GM21737 (cell line): ENCODE data around the gene RFX8.
"Not testable (repeated sequence)": the region's sequence is repeated elsewhere in the genome, so short reads cannot be mapped to it uniquely, and the experiment has no call there.

ENCODE experiments used
- ATAC-seq: cut with Tn5 transposase; IDR thresholded peaks from one replicate; pipeline ENCODE4 v1.9.1; 2021; ENCODE audit warnings: mild to moderate bottlenecking, moderate library complexity; ENCODE audit not compliant: unreplicated experiment

The RFX8 gene

DNA sequence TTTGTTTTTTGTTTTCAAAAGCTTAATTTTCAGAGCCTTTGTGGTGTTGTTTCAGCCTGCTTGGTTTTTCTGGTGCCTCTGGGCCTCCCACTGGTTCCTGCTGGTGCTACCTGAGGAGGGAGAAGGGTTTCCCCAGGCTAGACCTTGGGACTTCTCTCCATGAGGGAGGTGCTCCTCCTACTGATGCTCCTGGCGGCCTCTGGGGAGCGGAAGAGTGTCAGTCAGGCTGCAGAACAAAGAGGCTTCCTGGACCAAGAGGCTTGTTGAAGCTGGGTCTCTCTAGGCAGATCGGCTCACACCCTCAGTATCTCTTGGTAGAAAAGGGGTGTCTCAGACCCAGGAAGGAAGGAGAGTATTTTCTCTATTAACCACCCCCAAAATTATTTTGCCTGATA, 32.2 kb downstream of the RFX8 start:
- ATAC-seq, result no peak

DNA sequence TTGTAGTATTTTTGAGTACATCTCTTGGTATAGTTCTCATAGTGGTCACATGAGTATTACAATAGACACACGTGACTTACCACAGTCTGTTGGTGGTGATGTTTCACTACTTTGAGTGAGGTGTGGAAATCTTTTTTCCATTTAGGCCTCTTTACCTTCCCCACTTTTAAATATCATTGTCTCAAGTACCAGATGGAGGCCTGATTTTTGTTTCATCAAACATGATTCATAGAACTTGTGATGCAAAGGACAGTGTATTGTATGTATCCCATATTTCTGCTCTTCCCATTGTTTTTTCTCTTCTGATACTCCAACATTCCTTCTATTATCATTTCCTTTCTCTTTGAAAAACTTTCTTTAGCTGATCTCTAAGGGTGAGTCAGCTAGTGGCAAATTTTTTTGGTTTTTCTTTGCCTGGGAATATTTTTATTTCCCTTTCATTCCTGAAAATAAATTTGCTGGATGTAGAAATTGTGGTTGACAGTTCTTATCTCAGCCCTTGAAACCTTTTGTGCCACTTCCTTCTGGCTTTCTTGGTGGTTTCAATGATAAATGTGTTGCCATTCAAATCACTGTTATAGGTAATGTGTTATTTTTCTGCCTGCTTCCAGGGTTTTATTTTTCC, 32.8 kb downstream of the RFX8 start:
- no peak for ATAC-seq

DNA sequence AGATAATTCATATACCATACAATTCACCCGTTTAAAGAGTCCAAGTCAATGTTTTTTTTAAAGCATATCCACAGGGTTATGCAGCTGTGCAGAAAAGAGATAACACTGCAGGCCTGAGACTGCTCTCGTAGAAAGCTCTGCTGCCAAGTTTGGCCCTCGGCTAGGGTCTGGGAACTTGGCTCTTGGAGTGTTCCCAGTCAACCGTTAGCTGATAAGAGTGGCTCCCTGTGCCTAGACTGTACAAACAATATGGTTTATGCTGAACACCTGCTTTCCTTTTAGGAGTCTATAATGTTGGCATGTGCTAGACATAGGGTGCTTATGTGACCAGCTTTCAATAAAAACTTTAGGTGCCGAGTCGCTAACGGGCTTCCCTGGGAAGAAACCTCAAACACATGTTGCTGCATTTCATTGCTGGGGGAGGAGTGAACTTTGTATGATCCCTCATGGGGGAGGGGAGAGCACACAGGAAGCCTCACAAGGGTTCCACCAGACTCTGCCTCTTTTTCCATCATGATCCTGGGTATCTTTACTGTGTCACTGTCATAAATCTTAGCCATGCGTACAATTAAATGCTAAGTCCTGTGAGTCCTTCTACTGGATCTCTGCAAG, 34.7 kb downstream of the RFX8 start:
- no peak for ATAC-seq

DNA sequence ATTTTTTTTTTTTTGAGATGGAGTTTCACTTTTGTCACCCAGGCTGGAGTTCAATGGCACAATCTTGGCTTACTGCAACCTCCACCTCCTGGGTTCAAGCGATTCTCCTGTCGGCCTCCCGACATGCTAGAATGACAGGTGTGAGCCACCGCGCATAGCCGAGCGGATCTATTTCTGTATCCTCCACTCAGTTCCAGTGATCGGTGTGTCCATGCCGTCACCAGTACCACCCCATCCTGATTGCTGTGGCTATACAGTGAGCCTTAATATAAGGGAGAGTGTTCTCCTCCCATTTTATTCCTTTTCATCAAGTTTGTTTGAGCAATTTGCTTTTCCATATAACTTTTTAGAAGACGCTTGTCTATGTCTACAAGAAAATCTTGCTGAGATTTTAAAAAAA, 35.2 kb downstream of the RFX8 start:
- ATAC-seq, result no peak

DNA sequence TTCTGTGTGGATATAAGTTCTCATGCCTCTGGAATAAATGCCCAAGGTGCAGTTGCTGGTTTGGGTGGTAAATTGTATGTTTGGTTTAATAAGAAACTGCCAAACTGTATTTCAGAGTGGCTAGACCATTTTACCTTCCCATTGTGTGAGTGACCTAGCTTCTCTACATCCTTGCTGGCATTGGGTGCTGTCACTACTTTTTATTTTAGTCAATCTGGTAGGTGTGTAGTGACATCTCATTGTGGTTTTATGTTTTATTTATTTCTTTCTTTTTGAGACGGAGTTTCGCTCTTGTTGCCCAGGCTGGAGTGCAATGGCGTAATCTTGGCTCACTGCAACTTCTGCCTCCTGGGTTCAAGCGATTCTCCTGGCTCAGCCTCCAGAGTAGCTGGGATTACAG, 36.4 kb downstream of the RFX8 start:
- ATAC-seq, result not testable (repeated sequence)

DNA sequence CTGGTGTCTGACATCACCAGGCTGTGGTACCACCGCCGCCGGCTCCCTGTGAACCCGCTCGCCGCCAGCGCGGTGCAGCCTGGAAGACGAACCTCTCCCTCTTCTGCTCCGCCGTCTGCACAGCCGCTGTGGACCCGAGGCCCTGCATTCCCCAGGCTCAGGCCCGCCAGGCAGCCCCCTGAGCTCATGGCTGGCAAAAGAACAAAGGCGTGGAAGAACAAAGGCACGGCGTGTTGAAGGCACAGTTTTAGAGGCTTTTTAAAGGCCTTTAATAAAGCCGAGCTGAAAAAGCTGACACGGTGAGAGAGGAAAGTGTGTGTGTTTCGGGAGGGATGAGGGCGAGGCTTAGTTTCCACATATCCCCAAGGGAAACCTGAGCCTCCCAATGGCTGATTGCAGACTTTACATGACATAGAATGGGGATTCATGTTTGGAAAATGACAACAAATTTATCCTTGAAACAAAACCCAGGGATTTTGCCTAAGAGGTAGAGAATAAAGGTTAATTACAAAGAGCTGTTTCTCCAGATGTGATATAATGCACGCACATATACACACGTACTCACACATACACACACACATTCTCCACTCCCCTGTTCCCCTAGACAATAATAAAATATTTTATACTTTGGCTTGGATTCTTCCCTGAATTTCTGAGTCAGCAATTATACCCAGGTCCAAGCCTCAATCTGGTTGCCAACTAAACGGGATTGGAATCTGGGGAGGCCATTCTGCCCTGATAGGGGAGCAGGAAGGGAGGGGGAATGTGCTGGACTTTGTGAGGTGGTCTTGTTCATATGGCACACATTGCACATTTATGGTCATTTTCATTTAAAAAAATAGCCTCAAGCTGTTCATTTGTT, 39.7 kb downstream of the RFX8 start:
- ATAC-seq, result no peak

DNA sequence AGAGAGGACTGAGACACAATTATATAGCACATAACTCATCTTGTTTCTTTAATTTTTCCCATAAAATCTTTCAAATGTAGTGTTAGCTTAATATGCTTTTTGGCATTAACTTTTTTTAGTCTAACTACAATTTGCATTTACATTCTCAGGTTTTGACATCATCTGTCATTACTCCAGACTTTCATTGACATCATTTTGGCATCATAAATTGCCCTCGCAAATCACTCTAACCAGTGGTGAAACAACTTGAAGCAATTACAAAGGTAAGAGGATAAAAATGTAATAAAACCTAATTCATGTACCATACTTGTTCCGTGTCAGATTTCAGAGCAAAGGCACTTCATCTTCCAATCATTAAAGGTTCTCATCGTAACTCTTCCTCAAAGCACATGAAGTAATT, 41.4 kb downstream of the RFX8 start:
- ATAC-seq, result no peak

DNA sequence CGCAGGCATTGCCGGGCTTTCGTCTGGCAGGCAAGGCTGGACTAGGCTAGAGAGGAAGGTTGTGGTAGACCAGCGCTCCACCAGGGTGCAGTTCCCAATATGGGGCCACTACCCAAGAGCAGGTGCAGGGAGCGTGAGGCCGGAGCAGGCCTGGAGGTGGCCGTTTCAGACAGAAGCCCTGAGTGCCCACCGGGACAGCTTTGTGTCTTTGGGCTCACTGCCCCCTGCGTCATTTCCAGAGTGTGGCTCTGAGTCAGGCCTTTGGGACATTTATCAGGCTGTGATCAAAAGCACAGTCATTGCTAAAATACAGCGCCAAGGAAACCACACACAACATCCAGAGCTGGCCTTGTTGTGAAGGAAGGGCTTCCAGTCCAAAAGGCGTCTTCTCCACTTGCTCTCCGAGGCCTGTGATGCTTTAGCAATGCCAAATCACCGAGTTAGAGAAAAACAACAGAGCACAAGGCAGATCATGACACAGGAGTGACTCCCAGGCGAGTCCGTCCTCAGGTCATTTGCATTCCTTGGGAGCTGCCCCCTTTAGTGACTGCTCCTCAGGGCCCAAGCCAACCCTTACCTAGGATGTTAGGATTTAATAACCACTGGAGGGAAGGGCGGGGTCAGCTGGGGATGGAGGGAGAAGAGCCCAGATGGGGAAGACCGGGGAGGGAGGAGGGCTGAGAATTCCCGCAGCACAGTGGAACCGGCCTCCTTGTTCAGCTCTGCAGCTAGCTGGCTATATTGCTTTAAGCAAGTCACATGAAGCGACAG, 42.3 kb downstream of the RFX8 start:
- ATAC-seq, result no peak

DNA sequence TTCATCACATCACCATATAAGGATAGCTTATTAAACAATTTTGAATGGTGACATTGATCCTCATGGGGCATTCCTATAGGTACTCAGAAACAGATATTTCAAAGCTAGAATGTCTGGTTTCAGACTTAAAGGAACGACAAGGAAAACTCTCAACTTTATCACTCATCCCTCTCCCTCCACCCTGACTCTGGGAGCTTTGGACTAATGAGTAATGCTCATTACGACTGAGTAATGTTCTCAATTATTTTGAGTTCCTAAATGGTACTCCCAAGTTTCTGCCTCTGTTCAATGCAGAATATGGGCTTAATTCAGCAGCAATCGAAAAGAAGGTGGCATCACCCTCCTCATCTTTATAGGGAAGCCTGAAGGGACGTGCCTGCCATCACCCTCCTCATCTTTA, 43.4 kb downstream of the RFX8 start:
- ATAC-seq, result no peak

DNA sequence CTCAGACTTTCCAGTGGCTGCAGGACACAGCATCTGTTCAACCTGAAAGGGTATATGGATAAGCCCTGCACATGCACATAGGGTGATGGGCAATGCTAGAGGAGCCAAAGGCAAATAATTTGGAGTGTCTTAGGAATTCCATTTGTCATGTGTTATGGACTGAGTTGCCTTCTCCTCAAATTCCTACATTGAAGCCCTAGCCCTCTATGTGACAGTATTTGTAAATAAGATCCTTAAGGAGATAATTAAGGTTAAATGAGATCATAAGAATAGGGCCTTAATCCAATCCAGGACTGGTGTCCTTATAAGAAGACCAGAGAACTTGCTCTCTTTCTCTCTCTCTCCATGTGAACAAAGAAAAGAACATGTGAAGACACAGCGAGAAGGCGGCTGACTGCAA, 44.8 kb downstream of the RFX8 start:
- ATAC-seq, result no peak

DNA sequence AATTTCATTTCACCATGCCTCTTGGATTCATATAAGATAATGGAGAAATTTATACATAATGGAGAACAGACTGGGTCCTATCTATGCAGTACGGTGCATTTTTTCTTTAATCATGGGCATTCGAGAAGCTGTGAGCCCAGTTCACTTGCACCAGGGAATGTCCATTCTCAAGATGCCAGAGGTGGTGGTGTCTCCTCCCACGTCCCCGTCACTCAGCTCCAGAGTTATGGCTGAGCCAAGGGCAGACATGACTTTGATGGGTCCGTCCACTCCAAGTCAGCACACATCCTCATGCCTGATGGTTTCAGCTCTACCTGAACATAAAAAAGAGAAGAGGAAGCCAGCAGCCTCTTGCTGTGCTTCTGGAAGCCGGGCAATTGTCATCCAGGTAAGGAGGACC, 45.5 kb downstream of the RFX8 start:
- ATAC-seq, result no peak

DNA sequence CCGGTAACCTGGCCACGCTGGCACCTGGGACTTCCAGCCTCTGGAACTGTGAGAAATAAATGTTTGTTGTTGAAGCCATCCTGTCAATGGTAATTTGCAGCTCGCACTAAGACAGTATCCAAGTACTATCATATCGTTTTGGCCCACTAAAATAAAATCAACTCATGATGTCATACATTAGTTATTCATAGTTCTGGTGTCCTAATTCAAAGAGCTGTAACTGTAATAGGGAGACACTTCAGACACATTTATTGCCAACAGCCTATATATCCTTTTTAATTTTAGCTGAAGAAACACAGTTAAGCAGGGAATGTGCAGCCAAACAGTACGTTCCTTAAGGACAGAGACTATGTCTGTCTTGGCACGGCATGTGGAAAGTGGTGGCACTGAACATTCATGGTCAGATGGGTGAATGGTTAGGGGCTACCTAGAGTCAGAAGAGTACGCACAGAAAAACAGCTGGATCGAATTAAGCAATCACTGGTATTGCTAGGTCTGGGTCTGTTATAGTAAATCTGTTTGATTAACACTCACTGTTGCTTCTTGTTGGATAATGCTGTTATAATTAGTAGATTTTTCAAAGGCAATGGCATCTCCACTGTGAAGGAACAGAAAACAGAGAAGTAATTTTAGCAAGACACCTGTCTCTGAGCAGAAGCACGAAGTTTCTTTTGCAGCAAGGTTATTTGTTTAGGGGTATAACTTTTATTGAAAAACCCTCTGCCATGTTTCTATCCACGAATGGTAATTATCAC, 46.3 kb downstream of the RFX8 start:
- no peak for ATAC-seq

DNA sequence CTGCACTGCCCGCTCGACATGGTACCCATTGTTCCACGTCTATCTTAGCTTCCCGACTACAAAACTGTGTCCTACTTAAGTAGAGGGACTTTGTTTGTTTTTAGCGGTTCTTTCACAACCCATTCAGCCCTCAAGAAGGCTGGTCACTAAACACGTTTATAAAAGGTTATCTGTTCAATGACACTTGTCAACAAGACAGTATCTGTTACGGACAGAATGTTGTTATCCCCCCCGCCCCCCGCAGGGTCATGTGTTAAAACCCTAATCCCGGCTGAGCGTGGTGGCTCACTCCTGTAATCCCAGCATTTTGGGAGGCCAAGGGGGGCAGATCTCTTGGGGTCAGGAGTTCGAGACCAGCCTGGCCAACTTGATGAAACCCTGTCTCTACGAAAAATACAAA, 47.2 kb downstream of the RFX8 start:
- no peak for ATAC-seq

DNA sequence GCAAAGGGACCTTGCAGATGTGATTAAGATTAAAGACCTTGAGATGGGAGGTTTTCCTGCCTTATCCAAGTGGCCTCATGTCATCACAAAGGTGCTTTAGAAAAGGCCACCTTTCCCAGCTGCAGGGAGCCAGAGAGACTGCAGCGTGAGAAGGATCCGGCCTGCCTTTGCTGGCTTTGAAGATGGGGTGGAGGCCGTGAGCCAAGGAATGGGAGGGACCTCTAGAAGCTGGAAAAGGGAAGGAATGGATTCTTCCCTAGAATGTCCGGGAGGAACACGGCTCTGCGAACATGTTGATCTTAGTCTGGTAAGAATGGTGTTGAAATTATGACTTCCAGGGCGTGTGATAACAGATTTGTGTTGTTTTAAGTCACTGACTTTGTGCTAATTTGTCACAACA, 47.7 kb downstream of the RFX8 start:
- no peak for ATAC-seq

DNA sequence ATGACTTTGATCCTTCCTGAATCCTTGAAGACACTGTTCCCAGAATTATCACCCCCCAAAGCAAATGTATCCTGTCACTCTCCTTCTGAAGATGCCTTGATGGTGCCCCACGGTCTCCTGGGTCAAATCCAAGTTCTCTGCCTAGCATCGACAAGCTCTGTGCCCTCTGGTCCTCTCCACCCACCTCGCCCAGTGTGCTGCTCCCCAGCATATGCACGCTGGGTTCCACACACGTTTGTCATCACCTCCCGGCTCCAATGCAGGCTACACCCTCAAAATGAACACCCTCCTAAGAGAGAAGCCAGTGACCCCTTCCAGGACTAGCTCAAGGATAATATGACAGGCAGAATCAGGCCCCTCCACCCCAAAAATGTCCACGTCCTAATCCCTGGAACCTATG, 48.1 kb downstream of the RFX8 start:
- no peak for ATAC-seq

DNA sequence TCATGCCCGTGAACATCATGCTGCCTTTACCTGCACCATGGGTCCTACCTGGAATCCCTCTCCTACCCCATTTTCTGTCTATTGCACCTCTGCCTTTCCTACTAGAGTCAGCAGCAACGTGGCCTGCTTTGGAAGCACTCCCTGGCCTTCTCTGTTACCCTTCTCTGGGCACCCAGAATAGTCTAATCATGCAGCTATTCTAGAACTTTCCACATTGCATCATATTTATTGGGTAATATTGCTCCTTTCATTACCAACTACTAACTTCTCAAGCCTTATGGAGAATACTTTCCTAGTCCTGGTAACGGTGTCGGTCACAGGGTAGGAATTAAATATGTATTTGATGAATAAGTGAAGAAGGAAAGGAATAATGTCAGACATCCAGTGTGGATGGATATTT, 54.3 kb downstream of the RFX8 start:
- no peak for ATAC-seq

DNA sequence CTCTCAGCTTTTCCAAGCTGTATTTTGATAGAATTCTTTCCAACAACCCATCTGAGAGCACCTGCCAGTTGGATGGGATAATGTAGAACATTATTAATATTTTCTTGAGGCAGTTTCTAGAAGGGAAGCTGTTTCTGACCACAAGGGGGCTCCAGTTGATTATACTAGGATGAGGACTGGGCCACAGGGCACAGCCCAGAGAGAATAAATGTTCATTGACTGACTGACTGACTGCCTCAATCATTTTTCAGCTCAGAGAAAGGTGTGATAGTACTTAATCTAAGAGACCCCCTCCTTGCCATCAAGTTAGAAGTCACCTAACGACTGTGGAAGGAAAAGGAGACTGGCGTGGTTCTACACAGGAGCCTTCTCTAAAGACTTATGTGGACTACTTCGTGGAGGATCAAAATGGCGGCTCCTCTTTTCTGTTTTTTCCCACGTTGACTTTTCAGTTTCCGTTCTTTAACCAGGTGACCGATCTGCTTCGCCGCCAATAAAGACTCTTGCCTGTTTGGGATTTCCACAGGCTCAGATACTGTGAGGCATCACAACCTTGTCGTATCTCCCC, 55.7 kb downstream of the RFX8 start:
- no peak for ATAC-seq

DNA sequence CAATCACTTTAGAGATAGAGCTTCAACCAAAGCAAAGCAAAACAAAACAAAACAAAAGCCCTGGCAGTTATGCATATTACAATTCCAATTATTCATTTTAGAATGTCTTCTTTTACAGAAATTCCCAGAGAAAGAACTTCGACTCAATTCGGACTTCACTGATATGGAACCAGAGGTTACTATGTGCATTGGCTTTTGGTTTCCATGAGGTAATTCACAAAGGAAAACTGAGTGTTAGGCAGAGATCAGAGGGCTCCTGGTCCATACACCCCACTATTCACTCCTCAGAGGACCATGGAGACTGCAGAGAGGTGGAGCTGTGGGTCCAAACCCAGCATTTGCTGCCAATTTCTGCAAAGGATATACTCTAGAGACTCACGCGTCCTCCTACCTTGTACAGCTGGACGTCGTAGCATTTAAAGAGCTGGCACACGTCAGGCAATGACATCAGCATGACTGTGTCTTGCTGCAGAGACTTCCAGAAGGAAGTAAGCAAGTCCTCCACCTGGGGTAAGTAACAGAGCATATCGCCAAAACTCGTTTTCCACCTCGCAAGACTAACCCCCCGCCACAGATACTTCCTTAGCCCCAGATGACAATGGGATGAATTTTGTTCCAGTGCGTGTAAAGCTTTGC, 56.3 kb downstream of the RFX8 start:
- no peak for ATAC-seq

DNA sequence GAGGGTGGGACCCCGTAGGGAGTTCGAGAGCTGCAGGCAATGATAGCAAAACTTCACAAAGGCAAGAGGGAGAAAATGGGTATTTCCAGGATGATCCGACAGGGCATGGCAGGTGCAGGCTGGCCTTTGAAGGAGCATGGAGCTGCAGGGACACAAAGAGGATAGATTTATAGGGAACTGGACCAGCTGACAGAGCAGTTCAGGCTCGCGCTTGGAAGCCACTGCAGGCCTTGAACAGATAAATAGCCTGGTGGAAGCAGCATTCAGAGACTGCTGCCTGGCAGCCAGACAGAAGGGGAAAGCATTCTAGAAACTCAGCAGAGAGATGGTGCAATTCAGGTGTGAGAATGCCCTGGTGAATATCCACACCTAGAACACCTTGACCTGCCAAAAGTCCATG, 58.3 kb downstream of the RFX8 start:
- ATAC-seq, result no peak

DNA sequence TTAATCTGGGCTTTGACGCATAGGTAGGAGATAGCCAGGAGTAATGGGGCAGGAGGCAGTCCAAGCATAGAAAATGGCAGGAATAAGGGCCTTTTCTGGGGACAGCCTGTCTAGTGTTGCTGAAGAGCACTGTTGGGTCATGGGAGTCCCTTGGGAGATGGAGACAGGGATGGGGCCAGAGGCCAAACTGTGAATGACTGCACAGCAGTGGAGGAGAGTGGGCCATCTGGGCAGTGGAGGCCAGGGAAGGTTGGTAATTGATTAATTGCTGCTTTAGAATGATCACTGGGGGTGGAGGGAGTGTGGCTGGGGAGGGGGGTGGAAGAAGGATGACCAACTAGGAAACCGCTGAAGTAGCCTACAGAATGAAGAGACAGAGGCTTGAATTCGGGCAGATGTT, 59.0 kb downstream of the RFX8 start:
- ATAC-seq, result no peak
